RWPE1 (cell line): ENCODE data around the gene TRIM67.

Experiments
- CTCF ChIA-PET: fragments of 350-600 bp; sonication (Branson Sonifier 250); formaldehyde crosslinking; extraction: SDS; loops from one replicate; lab custom pipeline; 2021; lab: Yijun Ruan, JAX
- POLR2A ChIA-PET: fragments of 400-600 bp; formaldehyde crosslinking; extraction: SDS; loops from one replicate; lab custom pipeline; 2020; ENCODE audit warnings: antibody characterized with exemption; ENCODE audit not compliant: low non-redundant PET; lab: Yijun Ruan, JAX
- DNase-seq: peaks from one replicate; pipeline ENCODE4 v3.0.0; 2012; ENCODE audit warnings: low spot score
- H3K27ac ChIP-seq: fragments of 450-650 bp; 2 replicates; pipeline ENCODE4 v1.5.1; 2017
- TF ChIP-seq, protein P1 (sequence below): fragments of 450-650 bp; conservative IDR thresholded peaks from 2 replicates; pipeline ENCODE4 v1.5.1; 2017; ENCODE audit warnings: low read depth, mild to moderate bottlenecking

Gene TRIM67

DNA sequence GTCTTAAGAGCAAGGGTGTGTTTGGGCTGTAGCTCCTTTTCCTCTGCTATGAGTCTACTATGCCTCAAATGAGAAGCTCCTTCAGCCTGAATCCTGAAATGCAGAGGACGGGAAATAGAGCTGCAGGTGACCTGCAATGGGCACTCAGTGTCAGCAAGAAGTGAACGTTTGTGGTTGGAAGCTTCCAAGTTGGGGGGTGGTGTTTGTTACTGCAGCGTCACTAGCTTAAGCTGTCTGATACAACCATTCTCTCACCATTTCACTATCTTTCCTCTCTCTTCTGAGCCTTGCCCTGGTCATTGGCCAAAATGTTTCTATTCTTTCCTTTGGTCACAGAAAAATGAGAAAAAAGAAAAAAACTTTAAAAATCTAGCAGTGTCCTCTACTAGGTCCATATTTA is 19.4 kb downstream of the TRIM67 start:
- H3K27ac ChIP-seq, result no peak overlapping the region
- TF ChIP-seq, protein P1, sequence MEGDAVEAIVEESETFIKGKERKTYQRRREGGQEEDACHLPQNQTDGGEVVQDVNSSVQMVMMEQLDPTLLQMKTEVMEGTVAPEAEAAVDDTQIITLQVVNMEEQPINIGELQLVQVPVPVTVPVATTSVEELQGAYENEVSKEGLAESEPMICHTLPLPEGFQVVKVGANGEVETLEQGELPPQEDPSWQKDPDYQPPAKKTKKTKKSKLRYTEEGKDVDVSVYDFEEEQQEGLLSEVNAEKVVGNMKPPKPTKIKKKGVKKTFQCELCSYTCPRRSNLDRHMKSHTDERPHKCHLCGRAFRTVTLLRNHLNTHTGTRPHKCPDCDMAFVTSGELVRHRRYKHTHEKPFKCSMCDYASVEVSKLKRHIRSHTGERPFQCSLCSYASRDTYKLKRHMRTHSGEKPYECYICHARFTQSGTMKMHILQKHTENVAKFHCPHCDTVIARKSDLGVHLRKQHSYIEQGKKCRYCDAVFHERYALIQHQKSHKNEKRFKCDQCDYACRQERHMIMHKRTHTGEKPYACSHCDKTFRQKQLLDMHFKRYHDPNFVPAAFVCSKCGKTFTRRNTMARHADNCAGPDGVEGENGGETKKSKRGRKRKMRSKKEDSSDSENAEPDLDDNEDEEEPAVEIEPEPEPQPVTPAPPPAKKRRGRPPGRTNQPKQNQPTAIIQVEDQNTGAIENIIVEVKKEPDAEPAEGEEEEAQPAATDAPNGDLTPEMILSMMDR, result no peak
- CTCF ChIA-PET, result interaction anchor here (0.7 kb wide), 1 partner anchor 145 kb away, joined by 4 read pairs; no protein-coding TSS in a partner anchor
- no peak for DNase-seq
- POLR2A ChIA-PET, result no interaction called here

DNA sequence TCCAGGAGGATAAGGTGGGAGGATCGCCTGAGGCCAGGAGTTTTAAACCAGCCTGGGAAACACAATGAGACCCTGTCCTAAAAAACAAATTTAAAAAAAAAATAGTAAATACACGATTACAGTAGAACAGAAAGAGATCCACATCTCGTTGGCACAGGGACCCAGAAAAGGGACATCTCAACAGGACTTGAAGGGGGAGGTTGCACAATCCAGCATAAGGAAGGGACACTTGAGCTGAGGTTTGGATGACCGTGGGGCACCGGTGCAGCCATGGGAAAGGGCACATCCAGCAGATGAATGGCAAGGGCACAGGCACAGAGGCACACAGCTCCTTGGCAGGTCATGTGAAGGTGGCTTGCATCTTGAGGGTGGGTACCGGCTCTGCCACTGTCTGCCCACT is 20.5 kb downstream of the TRIM67 start:
- ChIA-PET CTCF (no interaction called here), POLR2A (no interaction called here)
- TF ChIP-seq, protein P1, result no peak
- no peak overlapping the region for H3K27ac ChIP-seq
- DNase-seq, result no peak

- H3K27ac ChIP-seq, result no peak overlapping the region
- ChIA-PET CTCF (interaction anchor here (0.8 to 0.9 kb wide), 2 partner anchors 11 to 144 kb away, joined by 3 to 4 read pairs; partner anchors contain the start of gene FAM89A), POLR2A (no interaction called here)
- no peak for DNase-seq
- TF ChIP-seq, protein P1, result no peak
Measured at GRCh38 chr1:231183639-231184590, 22.1 kb downstream of the TRIM67 start.

DNA sequence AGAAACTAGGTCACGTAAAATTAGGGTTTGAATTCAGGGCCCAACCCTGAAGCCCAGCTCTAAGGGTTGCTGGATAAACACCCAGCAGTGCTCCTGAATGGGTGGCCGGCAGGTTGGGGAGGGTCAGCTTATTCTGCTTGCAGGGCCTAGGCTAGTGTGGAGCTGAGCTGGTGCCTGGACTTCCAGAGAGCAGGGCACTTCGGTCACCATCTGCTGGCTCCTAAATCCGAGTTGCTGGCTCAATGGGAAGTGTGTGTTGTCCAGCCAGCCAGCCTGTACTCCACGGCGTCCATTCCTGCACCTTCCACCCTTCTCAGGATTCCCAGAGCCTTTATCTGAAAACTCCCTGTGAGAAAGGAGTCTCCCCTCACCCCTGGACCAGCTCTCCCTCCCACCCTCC is 23.0 kb downstream of the TRIM67 start:
- CTCF ChIA-PET, result no interaction called here
- POLR2A ChIA-PET, result no interaction called here
- H3K27ac ChIP-seq, result no peak overlapping the region
- DNase-seq, result no peak
- TF ChIP-seq, protein P1, result no peak

DNA sequence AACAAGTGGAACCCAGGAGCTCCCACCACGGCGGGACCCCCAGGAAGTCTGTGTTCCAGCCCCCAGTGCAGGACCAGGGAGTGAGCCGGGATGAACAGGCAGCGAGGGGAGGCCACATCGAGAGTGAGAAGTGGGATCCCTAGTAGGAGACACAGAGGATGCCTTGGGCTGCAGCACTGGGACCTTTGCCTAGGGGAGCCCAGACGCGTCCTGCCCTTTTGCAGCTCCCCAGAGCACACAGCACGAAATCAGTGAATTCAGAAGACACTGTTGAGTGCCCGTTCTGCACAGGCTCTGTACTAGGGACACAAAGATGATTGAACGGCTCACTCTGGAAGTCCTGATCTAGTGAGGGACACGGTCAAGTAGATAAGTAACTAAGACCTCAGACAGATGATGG is 23.5 kb downstream of the TRIM67 start:
- H3K27ac ChIP-seq, result no peak overlapping the region
- ChIA-PET CTCF (no interaction called here), POLR2A (no interaction called here)
- TF ChIP-seq, protein P1, result no peak
- no peak for DNase-seq

GRCh38 chr1:231186356-231187115 is 24.7 kb downstream of the TRIM67 start:
- no peak for DNase-seq
- no peak overlapping the region for H3K27ac ChIP-seq
- ChIA-PET CTCF (interaction anchor here (0.5 to 0.6 kb wide), 2 partner anchors 384 to 778 kb away, joined by 3 read pairs; no protein-coding TSS in a partner anchor), POLR2A (no interaction called here)
- TF ChIP-seq, protein P1, result no peak
